Testis (tissue), 3 donors: ENCODE data around the gene CLEC2L. TPM values are rescaled to one million over a fixed set of nuclear protein-coding genes. Genes with fewer than 3 reads are reported as not detected.

Source experiments
- DNase-seq: peaks from one replicate; pipeline ENCODE4 v3.0.0-alpha.2; 2019
- H3K27ac ChIP-seq, 2 donors: fragments of 200-600 bp; sonication (generic); one replicate each; pipeline ENCODE4 v1.5.1; 2019
- H3K27me3 ChIP-seq: fragments of 200-600 bp; sonication (generic); one replicate; pipeline ENCODE4 v1.5.1; 2019
- H3K36me3 ChIP-seq: fragments of 200-600 bp; sonication (generic); one replicate; pipeline ENCODE4 v1.5.1; 2017; ENCODE audit warnings: low read depth; ENCODE audit errors: missing control alignments
- H3K4me1 ChIP-seq: fragments of 200-600 bp; sonication (generic); one replicate; pipeline ENCODE4 v1.5.1; 2019
- H3K4me3 ChIP-seq, 2 donors: fragments of 200-600 bp; sonication (generic); one replicate each; pipeline ENCODE4 v1.5.1; 2017 to 2019
- H3K9me3 ChIP-seq: fragments of 200-600 bp; sonication (generic); one replicate; pipeline ENCODE4 v1.5.1; 2017
- POLR2A ChIP-seq: fragments of 450-650 bp; IDR thresholded peaks from one replicate; pipeline ENCODE4 v1.6.1; 2017; ENCODE audit warnings: antibody characterized with exemption, mild to moderate bottlenecking, moderate library complexity
- WGBS, 2 donors: methylation state at CpG; one replicate each; pipeline ENCODE4 v1.1.5; 2018; 5-methylcytosine and 5-hydroxymethylcytosine counted together
- intact Hi-C: fragments of 100-400 bp; cut with DNase I; formaldehyde crosslinking; loops from one replicate; pipeline ENCODE4 v1.15.1; 2023; ENCODE audit warnings: low total_unique reads
- polyA plus RNA-seq: library from polyadenylated mRNA; stranded (reverse); fragments of 350-450 nt; fragmentation: Illumina TruSeq; extraction: RNeasy Lipid Tissue Mini Kit (QIAGEN cat#74804); gene quantifications from one replicate; pipeline ENCODE4 v1.2.3, GENCODE V29; 2014; ENCODE audit warnings: low read depth, low replicate concordance; ENCODE audit not compliant: insufficient read depth
- total RNA-seq, 2 donors: library from RNA; depleted of rRNA; stranded (reverse); fragments of >200 nt; gene quantifications; one replicate each; pipeline ENCODE4 v1.2.3, GENCODE V29; 2016
- TF ChIP-seq, protein P1 (sequence below), 3 experiments: fragments of 450-650 bp in 2 of 3; fragments of 200-600 bp in 1 of 3; sonication (generic) in 1 of 3; IDR thresholded peaks; one replicate each; pipeline ENCODE4 v1.5.1; 2016 to 2019; ENCODE audit warnings: antibody characterized with exemption in 3 of 3, mild to moderate bottlenecking in 2 of 3, moderate library complexity in 1 of 3

CLEC2L gene
- total and polyA plus RNA-seq, 3 donors from 2014 or later, result 0.79 to 1.6 (median 0.81) TPM

GRCh38 chr7:139559364-139560105 is 36.0 kb downstream of the CLEC2L start:
- H3K36me3 ChIP-seq, result no peaks in the 10 kb centered on the region
- WGBS, 2 donors, result 70 to 75% methylated on average over 18 of the region's 18 CpGs
- H3K4me3 ChIP-seq, result no peak overlapping the region
- intact Hi-C loops, result no loop called here
- H3K27ac ChIP-seq, result no peak overlapping the region
- TF ChIP-seq, protein P1, sequence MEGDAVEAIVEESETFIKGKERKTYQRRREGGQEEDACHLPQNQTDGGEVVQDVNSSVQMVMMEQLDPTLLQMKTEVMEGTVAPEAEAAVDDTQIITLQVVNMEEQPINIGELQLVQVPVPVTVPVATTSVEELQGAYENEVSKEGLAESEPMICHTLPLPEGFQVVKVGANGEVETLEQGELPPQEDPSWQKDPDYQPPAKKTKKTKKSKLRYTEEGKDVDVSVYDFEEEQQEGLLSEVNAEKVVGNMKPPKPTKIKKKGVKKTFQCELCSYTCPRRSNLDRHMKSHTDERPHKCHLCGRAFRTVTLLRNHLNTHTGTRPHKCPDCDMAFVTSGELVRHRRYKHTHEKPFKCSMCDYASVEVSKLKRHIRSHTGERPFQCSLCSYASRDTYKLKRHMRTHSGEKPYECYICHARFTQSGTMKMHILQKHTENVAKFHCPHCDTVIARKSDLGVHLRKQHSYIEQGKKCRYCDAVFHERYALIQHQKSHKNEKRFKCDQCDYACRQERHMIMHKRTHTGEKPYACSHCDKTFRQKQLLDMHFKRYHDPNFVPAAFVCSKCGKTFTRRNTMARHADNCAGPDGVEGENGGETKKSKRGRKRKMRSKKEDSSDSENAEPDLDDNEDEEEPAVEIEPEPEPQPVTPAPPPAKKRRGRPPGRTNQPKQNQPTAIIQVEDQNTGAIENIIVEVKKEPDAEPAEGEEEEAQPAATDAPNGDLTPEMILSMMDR (IDR thresholded peaks at IDR 0.05), result no peak
- no peak for TF ChIP-seq POLR2A
- H3K4me1 ChIP-seq, result no peaks in the 10 kb centered on the region
- H3K27me3 ChIP-seq, result no peaks in the 10 kb centered on the region
- DNase-seq, result no peak
- no peaks in the 10 kb centered on the region for H3K9me3 ChIP-seq

GRCh38 chr7:139560199-139560598 is 36.7 kb downstream of the CLEC2L start:
- no peaks in the 10 kb centered on the region for H3K4me1 ChIP-seq
- H3K27me3 ChIP-seq, result no peaks in the 10 kb centered on the region
- TF ChIP-seq POLR2A, result no peak
- TF ChIP-seq, protein P1 (IDR thresholded peaks at IDR 0.05), result no peak
- no peaks in the 10 kb centered on the region for H3K9me3 ChIP-seq
- H3K27ac ChIP-seq, result no peak overlapping the region
- 83 to 85% methylated on average over 2 of the region's 2 CpGs for WGBS, 2 donors
- no peaks in the 10 kb centered on the region for H3K36me3 ChIP-seq
- no peak for DNase-seq
- no peak overlapping the region for H3K4me3 ChIP-seq
- intact Hi-C loops, result no loop called here

GRCh38 chr7:139560678-139561077 is 37.2 kb downstream of the CLEC2L start:
- no peak overlapping the region for H3K27ac ChIP-seq
- no peaks in the 10 kb centered on the region for H3K9me3 ChIP-seq
- DNase-seq, result no peak
- intact Hi-C loops, result no loop called here
- no peaks in the 10 kb centered on the region for H3K4me1 ChIP-seq
- H3K4me3 ChIP-seq, result no peak overlapping the region
- WGBS, 2 donors, result 75 to 92% methylated on average over 11 of the region's 11 CpGs
- no peaks in the 10 kb centered on the region for H3K27me3 ChIP-seq
- TF ChIP-seq, protein P1 (IDR thresholded peaks at IDR 0.05), result no peak
- no peak for TF ChIP-seq POLR2A
- no peaks in the 10 kb centered on the region for H3K36me3 ChIP-seq

GRCh38 chr7:139562491-139562890 is 39.0 kb downstream of the CLEC2L start:
- Histone ChIP-seq H3K27me3 (no peaks in the 10 kb centered on the region), H3K27ac (no peak overlapping the region), H3K9me3 (no peaks in the 10 kb centered on the region), H3K36me3 (no peaks in the 10 kb centered on the region), H3K4me1 (no peaks in the 10 kb centered on the region), H3K4me3 (no peak overlapping the region)
- no peak for DNase-seq
- WGBS, 2 donors, result 92% methylated on average over 12 of the region's 12 CpGs
- no peak for TF ChIP-seq POLR2A
- TF ChIP-seq, protein P1 (IDR thresholded peaks at IDR 0.05), result no peak
- intact Hi-C loops, result no loop called here
